HAP-1 (cell line): Measurements from ENCODE around the gene LIX1L.
"Not testable (repeated sequence)": the region's sequence is repeated elsewhere in the genome, so short reads cannot be mapped to it uniquely, and the experiment has no call there.

ENCODE experiments used
- DNase-seq, 2 experiments: peaks; one replicate each; pipeline ENCODE4 v3.0.0-alpha.2; 2016 to 2020; ENCODE audit warnings: low spot score in 2 of 2
- H3K27me3 ChIP-seq: fragments of 250-450 bp; sonication (Bioruptor Pico); 2 replicates; pipeline ENCODE4 v1.5.1; 2020; ENCODE audit warnings: low read depth, mild to moderate bottlenecking, moderate library complexity
- H3K36me3 ChIP-seq: fragments of 250-450 bp; sonication (Bioruptor Pico); replicated peaks from 2 replicates; pipeline ENCODE4 v1.5.1; 2020; ENCODE audit warnings: mild to moderate bottlenecking
- H3K4me1 ChIP-seq: fragments of 250-450 bp; sonication (Bioruptor Pico); 2 replicates; pipeline ENCODE4 v1.5.1; 2020; ENCODE audit warnings: mild to moderate bottlenecking
- H3K4me3 ChIP-seq: fragments of 250-450 bp; sonication (Bioruptor Pico); 2 replicates; pipeline ENCODE4 v1.5.1; 2020; ENCODE audit warnings: mild to moderate bottlenecking, moderate library complexity
- H3K9me3 ChIP-seq: fragments of 250-450 bp; sonication (Bioruptor Pico); 2 replicates; pipeline ENCODE4 v1.5.1; 2020; ENCODE audit warnings: mild to moderate bottlenecking, moderate library complexity
- in situ Hi-C: fragments of 300-500 bp; cut with MboI; formaldehyde crosslinking; loops from 3 replicates; pipeline ENCODE4 v1.14.3; 2020; ENCODE audit warnings: low sequenced_read_pairs, inconsistent platforms, mixed read lengths

Gene LIX1L

DNA sequence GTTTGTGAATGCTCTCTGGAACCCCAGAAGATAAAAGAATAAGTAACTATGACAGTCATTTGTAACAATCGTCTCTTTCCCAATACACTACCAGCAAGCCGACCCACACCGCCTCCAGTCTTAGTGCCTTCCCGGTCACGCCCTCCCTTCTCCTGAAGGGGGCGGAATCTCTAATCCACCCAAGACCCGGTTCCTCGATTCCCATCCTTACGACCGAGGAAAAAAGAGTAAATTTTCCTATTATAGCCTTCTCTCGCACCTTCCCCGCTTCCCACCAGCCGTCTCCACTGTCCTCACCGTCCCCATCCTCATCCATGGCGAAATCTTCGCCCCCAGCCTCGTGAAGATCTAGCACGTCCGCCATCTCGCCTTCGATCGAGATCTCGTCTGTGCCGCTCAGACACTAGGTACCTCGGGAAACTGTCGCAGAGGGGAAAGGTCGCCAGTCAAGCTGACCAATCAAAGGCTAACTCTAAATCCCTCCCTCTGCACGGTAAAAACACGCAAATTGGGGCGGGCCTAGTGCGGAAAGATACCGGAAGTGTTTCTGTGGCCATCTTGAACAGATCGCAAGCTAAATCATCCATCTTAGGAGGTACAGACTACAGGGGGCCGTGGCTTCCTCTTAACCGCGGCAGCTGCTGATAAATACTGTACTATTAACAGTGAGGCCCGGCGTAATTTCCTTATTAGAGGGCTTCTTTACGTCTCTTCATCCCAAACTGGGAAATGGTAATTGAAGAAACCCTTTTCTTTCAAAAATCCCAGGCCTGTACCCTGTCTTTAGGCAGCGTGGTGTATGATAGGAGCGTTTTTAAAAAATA is 30.5 kb downstream of the LIX1L start, which contains the start of gene RBM8A:
Gene RBM8A, minus strand, starts transcription at position 422 of the 824 bp plus-strand sequence. Its CDS starts 58 bp downstream, at position 364.
- no peaks in the 10 kb centered on the region for H3K9me3 ChIP-seq
- peak within 1 kb of the TSS; percentile 78 for H3K4me3 ChIP-seq
- in situ Hi-C loops: loop anchor here (5.0 kb wide), 1 partner anchor 35 kb away; the partner anchor contains the start of genes ANKRD34A and POLR3GL
- H3K27me3 ChIP-seq: no peaks in the 10 kb centered on the region
- peak; percentile 96 for DNase-seq
- H3K4me1 ChIP-seq: peaks cover 11% of the 10 kb centered on the region
- H3K36me3 ChIP-seq: peaks cover 12% of the 10 kb centered on the region

DNA sequence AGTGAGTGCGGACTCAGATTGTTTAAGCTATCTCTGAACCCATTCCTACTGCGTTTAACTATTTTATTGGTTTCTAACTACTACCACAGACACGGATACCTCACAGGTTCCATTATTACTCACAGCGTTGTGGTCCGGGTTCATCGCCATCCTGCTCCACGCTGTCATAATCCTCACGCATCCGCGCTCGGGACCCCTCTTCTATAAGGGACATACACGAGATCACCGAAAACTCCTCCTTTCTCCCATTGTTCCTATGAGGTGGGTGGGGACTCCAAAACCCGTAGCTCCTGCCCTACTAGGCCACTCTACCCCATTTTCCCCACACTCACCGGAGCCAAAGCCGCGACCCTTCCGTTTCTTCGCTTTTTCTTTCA is 31.1 kb downstream of the LIX1L start:
- peak; percentile 38 to 62 for DNase-seq
- H3K9me3 ChIP-seq: no peaks in the 10 kb centered on the region
- in situ Hi-C loops: loop anchor here (5.0 kb wide), 1 partner anchor 36 kb away; the partner anchor contains the start of genes ANKRD34A and POLR3GL
- H3K4me1 ChIP-seq: peaks cover 8% of the 10 kb centered on the region; the same call in 1 of the 2 replicates
- H3K4me3 ChIP-seq: peak overlapping the region; percentile 78
- H3K36me3 ChIP-seq: peaks cover 18% of the 10 kb centered on the region
- no peaks in the 10 kb centered on the region for H3K27me3 ChIP-seq

DNA sequence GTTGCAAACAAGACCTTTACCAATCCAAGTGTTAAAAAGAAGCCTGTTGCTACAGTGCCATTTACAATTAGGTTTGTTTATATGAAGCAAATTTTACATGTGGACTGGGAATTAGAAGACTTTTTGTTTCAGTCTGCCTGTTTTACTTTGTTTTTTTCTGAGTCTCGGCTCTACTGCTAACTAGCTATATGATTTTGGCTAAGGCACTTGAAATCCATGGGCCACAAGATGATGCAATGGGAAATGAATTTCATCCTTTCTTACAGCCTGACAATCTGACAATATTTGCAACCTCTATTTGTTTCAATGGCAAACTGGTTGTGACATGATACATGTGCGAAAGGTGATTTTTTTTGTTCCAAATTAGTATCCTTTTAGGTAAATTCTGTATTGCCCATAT is 35.6 kb downstream of the LIX1L start:
- in situ Hi-C loops: no loop called here
- DNase-seq: no peak
- Histone ChIP-seq H3K4me1 (peaks cover 13% of the 10 kb centered on the region), H3K9me3 (no peaks in the 10 kb centered on the region), H3K27me3 (no peaks in the 10 kb centered on the region), H3K4me3 (no peak overlapping the region), H3K36me3 (peaks cover 20% of the 10 kb centered on the region)

DNA sequence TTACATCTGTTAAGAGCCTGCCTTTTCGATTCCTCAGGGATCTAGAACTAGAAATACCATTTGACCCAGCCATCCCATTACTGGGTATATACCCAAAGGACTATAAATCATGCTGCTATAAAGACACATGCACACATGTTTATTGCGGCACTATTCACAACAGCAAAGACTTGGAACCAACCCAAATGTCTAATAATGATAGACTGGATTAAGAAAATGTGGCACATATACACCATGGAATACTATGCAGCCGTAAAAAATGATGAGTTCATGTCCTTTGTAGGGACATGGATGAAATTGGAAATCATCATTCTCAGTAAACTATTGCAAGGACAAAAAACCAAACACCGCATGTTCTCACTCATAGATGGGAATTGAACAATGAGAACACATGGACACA is 37.5 kb downstream of the LIX1L start:
- in situ Hi-C loops, H3K9me3 ChIP-seq, H3K4me3 ChIP-seq, H3K27me3 ChIP-seq, DNase-seq, H3K4me1 ChIP-seq: not testable (repeated sequence)
- peaks cover 15% of the 10 kb centered on the region for H3K36me3 ChIP-seq

DNA sequence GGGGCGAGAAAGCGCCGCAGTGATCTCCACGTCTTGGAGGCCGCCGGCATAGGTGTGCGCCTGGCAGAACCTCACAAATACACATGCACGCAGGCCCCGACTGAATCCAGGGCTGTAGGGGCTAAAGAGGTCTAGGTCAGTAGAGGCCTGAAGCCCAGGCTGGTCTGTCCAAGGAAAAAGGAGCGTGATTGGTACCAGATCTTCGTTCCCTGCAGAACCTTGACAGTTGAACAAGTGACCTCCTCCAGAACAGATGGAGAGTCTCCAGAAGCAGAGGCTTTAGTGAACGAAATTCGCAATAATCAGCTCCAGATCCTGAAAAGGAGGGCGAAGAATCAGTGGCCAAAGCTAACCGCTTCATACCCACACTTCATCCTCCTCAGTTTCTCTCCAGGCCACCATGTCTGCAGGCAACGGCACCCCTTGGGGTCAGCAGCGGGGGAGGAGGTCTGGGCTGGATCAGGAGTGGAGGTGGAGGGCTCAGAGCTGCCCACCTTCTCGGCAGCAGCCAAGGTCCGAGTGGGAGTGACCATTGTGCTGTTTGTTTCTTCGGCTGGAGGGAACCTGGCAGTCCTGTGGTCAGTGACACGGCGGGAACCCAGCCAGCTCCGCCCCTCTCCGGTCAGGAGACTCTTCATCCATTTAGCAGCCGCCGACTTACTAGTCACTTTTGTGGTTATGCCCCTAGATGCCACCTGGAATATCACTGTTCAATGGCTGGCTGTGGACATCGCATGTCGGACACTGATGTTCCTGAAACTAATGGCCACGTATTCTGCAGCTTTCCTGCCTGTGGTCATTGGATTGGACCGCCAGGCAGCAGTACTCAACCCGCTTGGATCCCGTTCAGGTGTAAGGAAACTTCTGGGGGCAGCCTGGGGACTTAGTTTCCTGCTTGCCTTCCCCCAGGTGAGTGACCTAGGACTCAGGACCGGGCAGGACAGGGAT is 38.6 kb downstream of the LIX1L start:
- peak overlapping the region; percentile 73 for H3K4me3 ChIP-seq
- peak in 1 of 2 experiments; percentile 55 for DNase-seq
- in situ Hi-C loops: no loop called here
- H3K27me3 ChIP-seq: no peaks in the 10 kb centered on the region
- H3K4me1 ChIP-seq: peaks cover 8% of the 10 kb centered on the region
- peaks cover 15% of the 10 kb centered on the region for H3K36me3 ChIP-seq
- H3K9me3 ChIP-seq: no peaks in the 10 kb centered on the region

DNA sequence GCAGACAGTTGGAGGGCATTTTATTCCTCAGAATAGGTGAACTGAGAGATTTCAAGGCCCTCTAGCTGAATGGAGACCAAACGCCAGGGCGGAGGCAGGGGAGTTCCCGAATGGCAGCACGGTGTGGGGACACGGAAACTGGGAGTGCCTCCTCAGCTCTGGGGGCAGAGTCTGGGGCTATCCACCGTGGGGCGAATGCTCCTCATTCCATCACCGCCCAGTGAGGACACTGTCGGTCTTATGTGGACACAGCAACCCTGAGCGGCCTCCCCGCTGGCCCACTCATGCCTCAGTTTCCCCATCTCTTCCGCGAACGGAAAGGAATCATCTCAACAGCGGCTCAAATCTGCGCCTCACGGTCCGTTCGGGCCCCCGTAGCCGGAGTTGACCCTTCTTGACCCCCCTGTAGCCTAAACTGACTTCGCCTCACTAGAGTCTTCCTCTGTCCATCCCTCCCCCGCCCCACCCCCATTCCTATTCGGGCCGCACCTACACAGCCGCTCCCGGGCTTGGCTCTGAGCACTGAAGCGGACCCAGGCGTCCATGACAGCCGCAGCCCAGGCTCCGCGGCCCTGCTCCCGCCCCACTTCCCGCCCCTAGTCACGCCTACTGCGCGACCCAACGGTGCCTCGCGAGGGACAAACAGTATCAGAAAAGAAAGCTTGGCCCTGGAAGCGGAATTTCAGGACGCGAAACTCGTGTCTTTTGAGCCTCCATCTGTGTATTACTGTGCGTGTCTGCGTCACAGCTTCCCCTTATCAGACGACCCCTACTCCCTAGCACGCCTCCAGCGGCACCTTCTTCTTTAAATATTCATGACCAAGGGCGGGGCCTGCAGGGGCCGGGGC is 39.4 kb downstream of the LIX1L start, which contains the start of gene PEX11B:
Gene PEX11B, minus strand, starts transcription at position 574 of the 848 bp plus-strand sequence. Its CDS starts 29 bp downstream, at position 545.
- Histone ChIP-seq H3K27me3 (no peaks in the 10 kb centered on the region), H3K4me1 (peaks cover 8% of the 10 kb centered on the region), H3K4me3 (peak within 1 kb of the TSS; percentile 73), H3K36me3 (peaks cover 15% of the 10 kb centered on the region), H3K9me3 (no peaks in the 10 kb centered on the region)
- peak; percentile 87 to 90 for DNase-seq
- in situ Hi-C loops: no loop called here

DNA sequence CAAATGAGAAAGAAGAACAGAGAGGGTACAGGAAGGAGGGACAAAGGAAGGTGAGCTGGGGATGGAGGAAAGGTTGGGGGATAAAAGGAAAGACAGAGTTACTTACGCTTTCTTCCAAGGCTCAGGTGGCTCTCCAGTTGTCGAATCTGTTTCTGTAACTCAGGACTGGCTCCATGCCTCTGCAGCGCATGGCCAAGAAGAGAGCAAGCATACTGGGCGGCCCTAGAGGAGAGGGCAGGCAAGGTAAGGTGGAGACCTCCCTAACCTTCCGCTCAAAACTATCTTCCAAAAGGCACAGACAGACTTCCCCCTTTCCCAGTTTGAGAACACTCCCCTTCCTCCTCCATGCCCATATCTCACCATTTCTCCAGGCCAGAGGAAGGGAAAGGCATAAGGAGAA is 40.2 kb downstream of the LIX1L start:
- Histone ChIP-seq H3K36me3 (peaks cover 14% of the 10 kb centered on the region), H3K4me3 (peak overlapping the region; percentile 73), H3K27me3 (no peaks in the 10 kb centered on the region), H3K9me3 (no peaks in the 10 kb centered on the region), H3K4me1 (peaks cover 8% of the 10 kb centered on the region)
- in situ Hi-C loops: no loop called here
- DNase-seq: no peak

DNA sequence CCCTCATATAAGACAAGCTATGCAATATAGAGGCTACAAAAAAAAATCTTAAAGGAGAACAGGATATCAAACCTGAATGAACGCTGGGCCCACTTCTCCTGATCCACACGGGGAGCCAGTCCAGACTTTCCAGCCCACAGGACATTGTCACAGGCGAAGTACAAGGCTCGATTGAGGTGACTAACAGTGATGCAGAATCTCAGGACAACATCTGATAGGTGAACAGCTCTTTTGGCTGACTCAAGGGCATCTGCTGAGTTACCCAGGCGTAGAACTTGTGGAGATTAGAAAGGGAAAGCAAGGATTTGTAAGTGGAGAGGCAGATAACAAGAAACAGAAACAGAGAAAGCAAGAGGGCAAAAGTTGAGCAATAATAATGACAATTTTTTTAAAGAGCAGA is 41.1 kb downstream of the LIX1L start:
- Histone ChIP-seq H3K36me3 (peaks cover 9% of the 10 kb centered on the region), H3K4me1 (peaks cover 8% of the 10 kb centered on the region), H3K27me3 (no peaks in the 10 kb centered on the region), H3K4me3 (no peak overlapping the region), H3K9me3 (no peaks in the 10 kb centered on the region)
- no peak for DNase-seq
- in situ Hi-C loops: no loop called here

DNA sequence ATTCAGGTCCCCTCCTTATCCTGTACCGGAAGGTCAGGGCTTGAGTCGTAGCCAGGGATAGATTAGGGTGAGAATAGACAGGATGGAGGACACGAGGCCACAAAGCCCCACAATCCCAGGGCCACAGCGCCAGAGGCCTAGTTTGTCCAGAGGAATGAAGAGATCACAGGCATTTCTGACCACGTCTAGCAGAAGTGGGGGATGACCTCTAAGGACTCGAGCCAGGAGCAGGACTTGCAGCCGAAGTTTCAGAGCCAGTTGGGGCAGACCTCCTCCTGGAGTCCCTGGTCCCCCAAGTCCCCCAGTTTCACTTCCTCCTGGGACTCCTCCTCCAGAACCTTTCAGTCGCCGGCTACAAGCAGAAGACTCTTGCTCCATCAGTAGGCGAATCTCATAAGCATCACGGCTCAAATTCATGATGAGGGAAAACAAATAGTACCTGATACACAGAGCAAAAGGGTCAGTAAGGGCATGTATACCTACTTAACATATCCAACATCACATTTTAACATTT is 45.6 kb downstream of the LIX1L start:
- Histone ChIP-seq H3K9me3 (no peaks in the 10 kb centered on the region), H3K4me1 (no peaks in the 10 kb centered on the region), H3K36me3 (peaks cover 9% of the 10 kb centered on the region), H3K27me3 (no peaks in the 10 kb centered on the region), H3K4me3 (no peak overlapping the region)
- in situ Hi-C loops: no loop called here
- no peak for DNase-seq

DNA sequence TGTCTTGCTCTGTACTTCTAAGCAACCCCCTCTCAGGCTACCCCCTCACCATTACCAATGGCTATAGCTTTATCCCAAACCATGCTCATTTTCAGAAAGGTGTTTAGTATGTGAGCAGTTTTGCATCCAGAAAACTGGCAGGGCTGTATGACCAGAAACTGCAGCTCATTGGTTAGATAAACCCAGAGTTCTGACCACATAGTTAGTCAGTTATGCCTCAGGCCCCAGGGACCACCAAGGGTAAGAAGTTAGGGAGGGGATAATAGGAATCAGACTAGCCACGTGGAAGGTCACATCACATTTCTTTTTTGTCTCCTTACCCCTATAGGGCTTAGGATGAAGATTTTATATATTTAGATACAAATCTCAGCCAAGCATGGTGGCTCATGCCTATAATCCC is 49.2 kb downstream of the LIX1L start:
- Histone ChIP-seq H3K27me3 (no peaks in the 10 kb centered on the region), H3K4me1 (no peaks in the 10 kb centered on the region), H3K36me3 (peaks cover 6% of the 10 kb centered on the region), H3K9me3 (no peaks in the 10 kb centered on the region), H3K4me3 (no peak overlapping the region)
- no peak for DNase-seq
- in situ Hi-C loops: no loop called here

DNA sequence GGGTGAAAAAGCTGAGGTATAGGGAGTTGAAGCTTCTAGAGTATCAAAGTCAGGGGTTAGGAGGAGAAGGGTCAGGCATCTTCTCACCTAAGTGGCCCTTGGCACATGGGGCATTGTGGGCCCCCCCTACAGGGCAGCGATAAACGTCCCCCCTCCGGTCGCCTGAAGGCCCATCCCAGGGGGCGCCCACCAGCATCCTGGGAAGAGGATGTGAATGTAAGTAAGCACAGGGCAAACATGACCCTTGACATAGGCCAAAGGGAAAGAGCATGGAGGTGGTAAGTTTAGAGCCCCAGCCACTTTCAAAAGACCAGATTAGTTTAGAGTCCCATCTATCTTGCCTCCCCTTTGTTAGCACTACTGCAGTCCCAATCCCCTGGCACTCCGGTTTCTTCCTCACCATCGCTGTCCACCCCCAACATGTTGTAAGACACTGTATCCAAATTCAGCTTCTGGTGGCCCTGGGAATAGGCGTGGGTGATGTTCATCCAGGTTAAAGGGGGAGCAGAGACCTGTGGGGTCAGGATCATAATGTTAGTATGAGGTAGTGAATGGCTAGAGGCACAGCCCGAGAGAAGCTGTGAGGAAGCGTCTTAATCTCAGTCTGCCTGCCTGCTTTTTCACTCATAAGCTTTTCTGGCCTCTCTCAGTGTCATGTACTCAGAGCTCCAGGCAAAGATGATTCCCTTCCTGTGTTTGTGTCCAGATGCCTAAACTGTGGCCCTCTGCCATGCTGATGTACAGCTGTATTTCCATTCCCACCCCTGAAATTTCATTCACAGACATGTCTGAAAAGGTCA is 50.7 kb downstream of the LIX1L start:
- Histone ChIP-seq H3K36me3 (peaks cover 6% of the 10 kb centered on the region; the same call in 1 of the 2 replicates), H3K9me3 (no peaks in the 10 kb centered on the region), H3K27me3 (no peaks in the 10 kb centered on the region), H3K4me3 (no peak overlapping the region), H3K4me1 (no peaks in the 10 kb centered on the region)
- DNase-seq: no peak
- in situ Hi-C loops: no loop called here

- H3K4me3 ChIP-seq: no peak overlapping the region
- DNase-seq: no peak
- H3K27me3 ChIP-seq: no peaks in the 10 kb centered on the region
- no peaks in the 10 kb centered on the region for H3K36me3 ChIP-seq
- H3K9me3 ChIP-seq: no peaks in the 10 kb centered on the region
- in situ Hi-C loops: loop anchor here (5.0 kb wide), 1 partner anchor 106 kb away; no protein-coding TSS in a partner anchor
- no peaks in the 10 kb centered on the region for H3K4me1 ChIP-seq
Measured at GRCh38 chr1:145901312-145902021, 56.4 kb downstream of the LIX1L start.
